Midbrain (tissue), 1 donor: ENCODE results near the gene CXADR.

Experiments
- DNase-seq: peaks from one replicate; lab custom pipeline; 2025; lab: John Stamatoyannopoulos, UW

CXADR gene

GRCh38 chr21:17542371-17543011, 29.6 kb downstream of the CXADR start:
- no peak for DNase-seq

GRCh38 chr21:17545007-17545406, 32.2 kb downstream of the CXADR start:
- DNase-seq = no peak

GRCh38 chr21:17548262-17548661, 35.4 kb downstream of the CXADR start:
- DNase-seq = no peak

GRCh38 chr21:17550671-17551308, 37.9 kb downstream of the CXADR start:
- no peak for DNase-seq

GRCh38 chr21:17552410-17552809, 39.6 kb downstream of the CXADR start:
- no peak for DNase-seq

GRCh38 chr21:17554120-17554519, 41.3 kb downstream of the CXADR start:
- no peak for DNase-seq

- peak; percentile 71 for DNase-seq
These were observed 42.0 kb downstream of the CXADR start for GRCh38 chr21:17554679-17555465.

- no peak for DNase-seq
These were observed 47.7 kb downstream of the CXADR start for GRCh38 chr21:17560377-17561025.

- no peak for DNase-seq
These were observed 57.9 kb downstream of the CXADR start for GRCh38 chr21:17570786-17571185.

GRCh38 chr21:17572431-17572830, 59.6 kb downstream of the CXADR start:
- DNase-seq = no peak

- no peak for DNase-seq
These were observed 62.2 kb downstream of the CXADR start for GRCh38 chr21:17575076-17575475.

GRCh38 chr21:17576080-17576835, 63.4 kb downstream of the CXADR start:
- DNase-seq = no peak

GRCh38 chr21:17577701-17578100, 64.9 kb downstream of the CXADR start:
- no peak for DNase-seq

- DNase-seq = no peak
These were observed 65.3 kb downstream of the CXADR start for GRCh38 chr21:17578162-17578561.

- no peak for DNase-seq
These were observed 66.0 kb downstream of the CXADR start for GRCh38 chr21:17578876-17579275.

GRCh38 chr21:17580319-17580718, 67.5 kb downstream of the CXADR start:
- no peak for DNase-seq

GRCh38 chr21:17583898-17584297, 71.1 kb downstream of the CXADR start:
- DNase-seq = no peak

- DNase-seq = peak; percentile 78
These were observed 73.1 kb downstream of the CXADR start for GRCh38 chr21:17585875-17586450.

GRCh38 chr21:17590430-17590829, 77.6 kb downstream of the CXADR start:
- no peak for DNase-seq

- DNase-seq = no peak
These were observed 84.8 kb downstream of the CXADR start for GRCh38 chr21:17597680-17598079.

- DNase-seq = no peak
These were observed 85.6 kb downstream of the CXADR start for GRCh38 chr21:17598437-17598836.
